ENCODE data around the gene AMBN.

GRCh38 chr4:70601422-70602039 is 9.5 kb downstream of the AMBN start:
- TF ChIP-seq ZEB1 (IDR thresholded peaks at IDR 0.05; ENCODE audit: insufficient replicate concordance, low read depth) (no peak), CTCF (CRISPR knock-in tag; IDR thresholded peaks at IDR 0.05) (peak; percentile 87), ZSCAN9 (CRISPR knock-in tag; IDR thresholded peaks at IDR 0.05; ENCODE audit: borderline replicate concordance) (no peak), ZNF510 (CRISPR knock-in tag; IDR thresholded peaks at IDR 0.05; ENCODE audit: low read depth) (no peak)
